SU-DHL-6 (cell line): ENCODE measurements around the gene GOLGA1.

Experiments used
- H2AFZ ChIP-seq: fragments of 200-600 bp; sonication (generic); 2 replicates; pipeline ENCODE4 v1.6.1; 2014; ENCODE audit warnings: low read depth, mild to moderate bottlenecking, moderate library complexity, mixed read lengths, antibody characterized with exemption, low read length; ENCODE audit not compliant: severe bottlenecking
- H3F3A ChIP-seq: fragments of 200-600 bp; shearing (Covaris generic); 2 replicates; pipeline ENCODE4 v1.6.0; 2016; ENCODE audit warnings: antibody characterized with exemption, mild to moderate bottlenecking; ENCODE audit not compliant: insufficient read depth
- H3K27ac ChIP-seq: fragments of 200-600 bp; sonication (generic); 2 replicates; pipeline ENCODE4 v1.5.1; 2016; ENCODE audit warnings: low read depth, mild to moderate bottlenecking, low read length, moderate library complexity, mixed read lengths
- H3K27me3 ChIP-seq: fragments of 200-600 bp; sonication (generic), shearing (Covaris generic); 2 replicates; pipeline ENCODE4 v1.6.0; 2014; ENCODE audit warnings: mild to moderate bottlenecking, low read length
- H3K36me3 ChIP-seq: fragments of 200-600 bp; sonication (generic); 2 replicates; pipeline ENCODE4 v1.6.1; 2014; ENCODE audit warnings: mild to moderate bottlenecking, low read length, mixed read lengths
- H3K4me2 ChIP-seq: fragments of 300-600, 200-600 bp; shearing (Covaris generic), sonication (generic); 2 replicates; pipeline ENCODE4 v1.6.0; 2014; ENCODE audit warnings: low read length, low read depth, mild to moderate bottlenecking; ENCODE audit not compliant: poor library complexity, severe bottlenecking
- H3K4me3 ChIP-seq: fragments of 200-600 bp; sonication (generic); 2 replicates; pipeline ENCODE4 v1.5.1; 2014; ENCODE audit warnings: antibody characterized with exemption, low read length, mild to moderate bottlenecking, mixed read lengths; ENCODE audit not compliant: insufficient read depth, poor library complexity, severe bottlenecking
- H3K79me2 ChIP-seq: fragments of 200-600 bp; sonication (generic); 2 replicates; pipeline ENCODE4 v1.6.1; 2014; ENCODE audit warnings: mild to moderate bottlenecking, low read length, moderate library complexity; ENCODE audit not compliant: insufficient read depth
- H3K9ac ChIP-seq: fragments of 200-600 bp; sonication (generic); 2 replicates; pipeline ENCODE4 v1.7.0; 2014; ENCODE audit warnings: mild to moderate bottlenecking, low read length
- H3K9me2 ChIP-seq: fragments of 200-600 bp; sonication (generic); replicated peaks from 2 replicates; pipeline ENCODE4 v1.6.1; 2014; ENCODE audit warnings: low read length; ENCODE audit not compliant: insufficient read depth
- H3K9me3 ChIP-seq: fragments of 200-600 bp; sonication (generic); 2 replicates; pipeline ENCODE4 v1.6.1; 2014; ENCODE audit warnings: low read length, mixed read lengths; ENCODE audit not compliant: insufficient read depth
- H4K20me1 ChIP-seq: fragments of 200-600 bp; sonication (generic); 2 replicates; pipeline ENCODE4 v1.6.1; 2014; ENCODE audit warnings: low read depth, mild to moderate bottlenecking, antibody characterized with exemption, low read length, moderate library complexity, mixed read lengths
- EZH2phosphoT487 ChIP-seq: fragments of 200-600 bp; sonication (generic), shearing (Covaris generic); conservative IDR thresholded peaks from 2 replicates; pipeline ENCODE4 v1.6.1; 2018; ENCODE audit warnings: mild to moderate bottlenecking, antibody characterized with exemption, low read length, moderate library complexity, mixed read lengths
- TF ChIP-seq, protein P1 (sequence below): fragments of 200-600 bp; sonication (generic); IDR thresholded peaks from one replicate; pipeline ENCODE4 v1.5.1; 2017; ENCODE audit warnings: antibody characterized with exemption, mild to moderate bottlenecking, low read length, moderate library complexity; ENCODE audit not compliant: insufficient read depth, poor library complexity, severe bottlenecking

Gene GOLGA1

DNA sequence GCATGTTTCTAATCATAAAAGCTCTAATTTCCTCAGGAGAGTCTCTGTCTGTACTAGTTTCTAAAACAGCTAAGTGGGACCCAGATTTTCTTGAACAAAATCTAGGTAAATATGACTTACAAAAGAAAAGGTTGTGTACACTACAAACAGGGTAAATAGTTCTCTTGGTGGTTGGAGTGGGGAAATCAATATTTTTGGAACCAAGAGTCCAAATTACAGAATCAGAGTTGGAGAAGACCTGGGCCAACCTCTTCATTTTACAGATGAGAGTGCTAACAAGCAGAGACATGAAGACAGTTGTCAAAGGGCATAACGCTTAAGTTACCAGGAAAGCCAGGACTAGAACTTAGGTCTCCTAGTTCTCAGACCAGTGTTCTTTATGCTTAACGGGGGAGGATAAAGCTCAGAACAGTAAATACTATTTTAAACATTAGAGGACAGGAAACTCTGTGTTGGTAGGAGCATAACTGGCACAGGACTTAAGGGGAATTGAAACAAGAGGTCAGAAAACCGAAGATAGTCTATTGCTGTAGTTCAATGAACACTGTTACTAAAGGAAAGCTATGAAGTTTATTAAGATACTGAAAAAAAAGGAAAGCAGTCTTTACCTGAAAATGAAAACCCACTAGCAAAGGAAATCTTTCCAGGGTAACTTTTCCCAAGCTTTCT lies 9.3 kb upstream of the GOLGA1 start:
- H3K4me3 ChIP-seq: no peak overlapping the region
- TF ChIP-seq EZH2phosphoT487: no peak
- TF ChIP-seq, protein P1, sequence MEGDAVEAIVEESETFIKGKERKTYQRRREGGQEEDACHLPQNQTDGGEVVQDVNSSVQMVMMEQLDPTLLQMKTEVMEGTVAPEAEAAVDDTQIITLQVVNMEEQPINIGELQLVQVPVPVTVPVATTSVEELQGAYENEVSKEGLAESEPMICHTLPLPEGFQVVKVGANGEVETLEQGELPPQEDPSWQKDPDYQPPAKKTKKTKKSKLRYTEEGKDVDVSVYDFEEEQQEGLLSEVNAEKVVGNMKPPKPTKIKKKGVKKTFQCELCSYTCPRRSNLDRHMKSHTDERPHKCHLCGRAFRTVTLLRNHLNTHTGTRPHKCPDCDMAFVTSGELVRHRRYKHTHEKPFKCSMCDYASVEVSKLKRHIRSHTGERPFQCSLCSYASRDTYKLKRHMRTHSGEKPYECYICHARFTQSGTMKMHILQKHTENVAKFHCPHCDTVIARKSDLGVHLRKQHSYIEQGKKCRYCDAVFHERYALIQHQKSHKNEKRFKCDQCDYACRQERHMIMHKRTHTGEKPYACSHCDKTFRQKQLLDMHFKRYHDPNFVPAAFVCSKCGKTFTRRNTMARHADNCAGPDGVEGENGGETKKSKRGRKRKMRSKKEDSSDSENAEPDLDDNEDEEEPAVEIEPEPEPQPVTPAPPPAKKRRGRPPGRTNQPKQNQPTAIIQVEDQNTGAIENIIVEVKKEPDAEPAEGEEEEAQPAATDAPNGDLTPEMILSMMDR: no peak

DNA sequence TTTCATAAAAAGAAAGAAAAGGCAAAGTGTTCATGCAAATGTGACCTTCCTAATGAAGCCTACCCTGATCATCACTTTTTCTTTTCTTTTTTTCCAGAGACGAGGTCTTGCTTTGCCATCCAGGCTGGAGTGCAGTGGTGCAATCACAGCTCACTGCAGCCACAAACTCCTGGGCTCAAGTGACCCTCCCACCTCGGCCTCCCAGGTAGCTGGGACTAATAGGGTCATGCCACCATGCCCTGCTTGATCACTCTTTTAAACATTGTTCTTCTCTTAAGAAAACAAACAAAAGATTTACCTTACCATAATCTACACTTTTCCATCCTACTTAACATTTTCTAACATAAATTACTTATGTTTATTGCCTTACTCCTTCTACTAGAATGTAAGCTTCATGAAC lies 8.5 kb upstream of the GOLGA1 start:
- Histone ChIP-seq H3K9me3 (no peaks in the 10 kb centered on the region), H3K79me2 (no peaks in the 10 kb centered on the region), H3F3A (peaks cover 4% of the 10 kb centered on the region; the same call in 1 of the 2 replicates), H4K20me1 (no peaks in the 10 kb centered on the region), H3K27ac (no peak overlapping the region), H3K9ac (no peak overlapping the region), H3K4me3 (no peak overlapping the region), H3K9me2 (no peaks in the 10 kb centered on the region), H3K4me2 (no peak overlapping the region), H2AFZ (no peak overlapping the region), H3K27me3 (no peaks in the 10 kb centered on the region), H3K36me3 (peaks cover 7% of the 10 kb centered on the region; the same call in 1 of the 2 replicates)
- TF ChIP-seq EZH2phosphoT487: no peak
- TF ChIP-seq, protein P1: no peak

More for the DNA sequence above, 9.3 kb upstream of the GOLGA1 start:
- H3K9ac ChIP-seq: no peak overlapping the region
- no peak overlapping the region for H3K27ac ChIP-seq
- H3K9me2 ChIP-seq: no peaks in the 10 kb centered on the region
- H3K9me3 ChIP-seq: no peaks in the 10 kb centered on the region
- no peaks in the 10 kb centered on the region for H4K20me1 ChIP-seq
- peaks cover 7% of the 10 kb centered on the region; the same call in 1 of the 2 replicates for H3K36me3 ChIP-seq
- H3F3A ChIP-seq: peaks cover 4% of the 10 kb centered on the region; the same call in 1 of the 2 replicates
- H3K27me3 ChIP-seq: no peaks in the 10 kb centered on the region
- H3K4me2 ChIP-seq: no peak overlapping the region
- no peaks in the 10 kb centered on the region for H3K79me2 ChIP-seq
- no peak overlapping the region for H2AFZ ChIP-seq

DNA sequence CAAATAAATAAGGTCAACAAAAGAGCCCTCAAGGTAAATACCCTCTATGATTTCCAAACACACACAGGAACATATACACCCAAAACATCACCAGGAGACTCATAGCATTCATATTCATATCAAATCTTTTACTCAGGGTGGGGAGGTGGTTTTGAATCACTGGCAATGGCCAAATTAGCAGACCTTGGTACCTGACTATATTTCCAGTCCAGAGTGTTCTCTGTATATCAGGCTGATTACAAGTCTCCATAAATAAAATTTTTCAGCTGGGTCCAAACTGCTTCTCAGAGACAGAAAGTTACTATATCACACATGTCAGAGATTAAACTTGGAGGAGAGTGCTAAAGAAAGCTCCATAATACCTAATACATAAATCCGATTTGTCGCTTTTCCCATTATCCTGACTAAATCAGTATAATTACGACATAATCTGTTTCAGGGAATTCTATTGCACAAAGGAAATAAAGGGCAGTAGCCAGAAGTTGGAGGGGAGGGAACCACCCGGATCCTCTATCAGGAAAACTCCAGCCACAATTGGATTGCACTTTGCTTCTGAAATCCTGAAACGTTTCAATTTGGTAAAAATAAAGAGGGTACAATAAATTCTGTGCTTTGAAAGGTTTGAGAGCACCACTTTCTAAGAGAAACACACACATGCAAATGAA lies 7.0 kb upstream of the GOLGA1 start:
- Histone ChIP-seq H3F3A (peaks cover 15% of the 10 kb centered on the region), H3K79me2 (no peaks in the 10 kb centered on the region), H3K9me3 (no peaks in the 10 kb centered on the region), H2AFZ (no peak overlapping the region), H3K27ac (no peak overlapping the region), H3K4me3 (no peak overlapping the region), H3K9ac (no peak overlapping the region), H3K27me3 (no peaks in the 10 kb centered on the region), H3K9me2 (no peaks in the 10 kb centered on the region), H3K4me2 (no peak overlapping the region), H3K36me3 (peaks cover 7% of the 10 kb centered on the region; the same call in 1 of the 2 replicates), H4K20me1 (no peaks in the 10 kb centered on the region)
- no peak for TF ChIP-seq EZH2phosphoT487
- TF ChIP-seq, protein P1: no peak
